Endothelial cell (in vitro differentiated cells): ENCODE results near the gene TRPC4AP. TPM values are rescaled to one million over a fixed set of nuclear protein-coding genes. Genes with fewer than 3 reads are reported as not detected.

Experiments
- DNase-seq: peaks from one replicate; pipeline ENCODE4 v3.0.0; 2021; ENCODE audit warnings: low spot score
- H3K27ac Mint-ChIP-seq: one replicate; pipeline ENCODE4 v1.8.0; 2021; ENCODE audit warnings: mixed read lengths, inconsistent platforms; ENCODE audit not compliant: unreplicated experiment
- H3K27me3 Mint-ChIP-seq: one replicate; pipeline ENCODE4 v1.8.0; 2021; ENCODE audit warnings: mild to moderate bottlenecking, moderate library complexity, mixed read lengths, inconsistent platforms; ENCODE audit not compliant: unreplicated experiment
- H3K36me3 Mint-ChIP-seq: one replicate; pipeline ENCODE4 v1.8.0; 2021; ENCODE audit warnings: mild to moderate bottlenecking, low read depth, mixed read lengths, inconsistent platforms; ENCODE audit not compliant: unreplicated experiment
- H3K4me1 Mint-ChIP-seq: one replicate; pipeline ENCODE4 v1.8.0; 2021; ENCODE audit warnings: mild to moderate bottlenecking, mixed read lengths, inconsistent platforms; ENCODE audit not compliant: unreplicated experiment
- H3K4me3 Mint-ChIP-seq: one replicate; pipeline ENCODE4 v1.8.0; 2021; ENCODE audit warnings: mild to moderate bottlenecking, mixed read lengths, inconsistent platforms; ENCODE audit not compliant: unreplicated experiment
- H3K9me3 Mint-ChIP-seq: one replicate; pipeline ENCODE4 v1.8.0; 2021; ENCODE audit warnings: mixed read lengths, inconsistent platforms; ENCODE audit not compliant: unreplicated experiment
- CTCF ChIP-seq: fragments of 200-600 bp; sonication (generic); IDR thresholded peaks from one replicate; pipeline ENCODE4 v1.5.0; 2021; ENCODE audit warnings: antibody characterized with exemption; ENCODE audit not compliant: unreplicated experiment
- total RNA-seq: library from RNA; stranded (reverse); fragmentation: NEBNext Ultra II Directional; extraction: Animal tissue kit (Norgen Biotek cat#: 25700); gene quantifications from one replicate; pipeline ENCODE4 v1.2.1, GENCODE V29; 2021; ENCODE audit not compliant: unreplicated experiment

Gene TRPC4AP
- total RNA-seq, 1 donor from 2014 or later = 109 TPM

GRCh38 chr20:35133735-35134134 is 41.1 kb upstream of the TRPC4AP start:
- TF ChIP-seq CTCF = no peak
- no peak for DNase-seq
- Mint-ChIP-seq H3K4me1 (no peaks in the 10 kb centered on the region), H3K36me3 (peaks cover 41% of the 10 kb centered on the region), H3K9me3 (no peaks in the 10 kb centered on the region), H3K27me3 (no peaks in the 10 kb centered on the region), H3K27ac (no peak overlapping the region), H3K4me3 (no peak overlapping the region)

- H3K9me3 Mint-ChIP-seq = no peaks in the 10 kb centered on the region
- no peak for DNase-seq
Observed at GRCh38 chr20:35133031-35133430, 40.4 kb upstream of the TRPC4AP start.

GRCh38 chr20:35131934-35132333 is 39.3 kb upstream of the TRPC4AP start:
- no peak overlapping the region for H3K4me3 Mint-ChIP-seq
- no peak for TF ChIP-seq CTCF
- no peaks in the 10 kb centered on the region for H3K9me3 Mint-ChIP-seq
- no peaks in the 10 kb centered on the region for H3K4me1 Mint-ChIP-seq
- no peak overlapping the region for H3K27ac Mint-ChIP-seq
- H3K36me3 Mint-ChIP-seq = peaks cover 40% of the 10 kb centered on the region
- H3K27me3 Mint-ChIP-seq = no peaks in the 10 kb centered on the region
- no peak for DNase-seq

More at GRCh38 chr20:35133031-35133430, 40.4 kb upstream of the TRPC4AP start:
- Mint-ChIP-seq H3K27me3 (no peaks in the 10 kb centered on the region), H3K36me3 (peaks cover 41% of the 10 kb centered on the region), H3K4me1 (no peaks in the 10 kb centered on the region), H3K4me3 (no peak overlapping the region), H3K27ac (no peak overlapping the region)
- no peak for TF ChIP-seq CTCF

GRCh38 chr20:35129647-35130069 is 37.1 kb upstream of the TRPC4AP start:
- H3K27ac Mint-ChIP-seq = no peak overlapping the region
- DNase-seq = no peak
- H3K4me3 Mint-ChIP-seq = no peak overlapping the region
- peaks cover 5% of the 10 kb centered on the region for H3K4me1 Mint-ChIP-seq
- TF ChIP-seq CTCF = no peak
- H3K9me3 Mint-ChIP-seq = no peaks in the 10 kb centered on the region
- H3K36me3 Mint-ChIP-seq = peaks cover 46% of the 10 kb centered on the region
- H3K27me3 Mint-ChIP-seq = no peaks in the 10 kb centered on the region

- no peak overlapping the region for H3K27ac Mint-ChIP-seq
- TF ChIP-seq CTCF = no peak
- H3K4me1 Mint-ChIP-seq = peaks cover 34% of the 10 kb centered on the region
- no peaks in the 10 kb centered on the region for H3K27me3 Mint-ChIP-seq
- no peak for DNase-seq
- H3K36me3 Mint-ChIP-seq = peaks cover 35% of the 10 kb centered on the region
- H3K9me3 Mint-ChIP-seq = no peaks in the 10 kb centered on the region
- no peak overlapping the region for H3K4me3 Mint-ChIP-seq
Observed at GRCh38 chr20:35125753-35126152, 33.1 kb upstream of the TRPC4AP start.
